Lower leg skin (tissue), 3 donors: ENCODE results near the gene MAP1LC3A.

ENCODE experiments used
- CTCF ChIP-seq, 3 donors: fragments of 450-650 bp; IDR thresholded peaks; one replicate each; pipeline ENCODE4 v1.5.1; 2016; ENCODE audit warnings: antibody characterized with exemption in 3 of 3, mild to moderate bottlenecking in 3 of 3, moderate library complexity in 2 of 3
- POLR2A ChIP-seq, 2 donors: fragments of 450-650 bp; IDR thresholded peaks; one replicate each; pipeline ENCODE4 v1.6.1; 2016 to 2017; ENCODE audit warnings: antibody characterized with exemption in 2 of 2, mild to moderate bottlenecking in 1 of 2, moderate library complexity in 1 of 2

- TF ChIP-seq CTCF (IDR thresholded peaks at IDR 0.05) (no peak), POLR2A (IDR thresholded peaks at IDR 0.05) (peak in 1 of 2 donors; percentile 74)
These were observed 42.0 kb upstream of the MAP1LC3A start, which contains the start of gene DYNLRB1 for GRCh38 chr20:34516247-34517113.
